NCI-H2196 (cell line): ENCODE data around the gene PLEKHD1.

ENCODE experiments used
- DNase-seq: peaks from one replicate; lab custom pipeline; 2025; ENCODE audit not compliant: unreplicated experiment; lab: John Stamatoyannopoulos, UW

Gene PLEKHD1

DNA sequence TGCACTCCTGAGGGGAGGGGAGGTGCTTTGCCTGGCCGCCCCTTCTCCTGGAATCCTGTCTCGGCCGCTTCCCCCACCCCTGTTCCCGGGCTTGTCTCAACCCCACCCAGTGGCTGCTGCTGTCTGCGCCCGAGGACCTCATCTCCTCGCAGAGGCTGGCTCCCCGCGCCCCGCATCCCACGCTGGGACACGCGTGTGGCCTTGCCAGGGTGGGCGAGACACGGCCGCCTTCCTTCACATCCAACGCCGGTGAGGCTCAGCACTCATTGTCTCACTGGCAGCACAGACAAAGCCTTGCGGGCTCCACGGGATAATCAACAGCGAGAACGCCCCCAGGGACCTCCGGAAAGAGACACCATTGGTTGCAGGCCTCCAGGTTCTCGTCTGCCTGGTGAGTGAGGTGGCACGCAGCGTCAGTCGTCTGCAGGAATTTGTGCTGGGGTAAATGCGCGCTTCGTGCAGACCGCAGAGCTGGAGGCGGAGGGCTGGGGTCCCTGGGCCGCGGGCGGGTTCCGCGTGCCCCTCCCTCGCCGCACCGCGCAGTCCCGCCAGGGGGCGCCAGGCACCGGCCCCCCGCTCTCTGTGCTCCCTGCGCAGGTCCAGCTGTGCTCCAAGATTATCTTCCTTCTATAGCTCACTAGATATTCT lies 63.3 kb downstream of the PLEKHD1 start:
- DNase-seq, result no peak

DNA sequence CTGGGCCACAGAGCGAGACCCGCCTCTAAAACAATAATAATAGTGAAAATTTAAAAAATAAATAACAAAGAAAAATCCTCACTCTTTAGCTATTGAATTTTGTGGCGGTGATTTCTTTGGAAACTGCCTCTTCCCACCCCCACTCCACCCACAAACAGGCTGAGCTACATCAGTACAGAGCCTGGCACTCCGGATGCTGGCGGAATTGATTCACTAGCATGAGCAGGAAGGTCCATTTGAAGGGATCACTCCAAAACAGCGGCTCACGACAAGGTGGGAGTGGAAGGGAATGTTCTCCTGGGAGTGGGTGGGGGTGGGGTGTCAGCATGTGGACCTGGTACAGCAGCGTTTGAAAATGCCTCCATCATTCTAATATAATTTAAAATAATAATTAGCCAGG lies 64.0 kb downstream of the PLEKHD1 start:
- no peak for DNase-seq

DNA sequence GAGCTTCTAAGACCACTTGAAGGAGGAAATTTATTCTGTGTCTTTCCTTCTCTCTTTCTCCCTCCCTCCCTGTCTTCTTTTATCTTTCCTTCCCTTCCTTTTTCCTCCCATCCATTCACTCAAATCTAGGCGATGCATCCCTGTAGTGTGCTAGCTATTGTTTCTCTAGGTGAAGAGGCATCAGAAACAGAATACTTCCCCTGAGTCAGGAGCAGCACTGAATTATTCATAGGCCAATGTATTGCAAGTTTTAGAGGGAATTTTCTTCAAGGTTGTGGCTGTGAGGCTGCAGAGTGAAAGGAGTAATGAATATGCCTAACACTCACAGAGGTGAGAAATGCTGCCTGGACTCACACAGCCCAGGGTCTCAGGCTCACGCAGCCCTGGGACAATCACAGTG lies 67.0 kb downstream of the PLEKHD1 start:
- DNase-seq, result no peak

DNA sequence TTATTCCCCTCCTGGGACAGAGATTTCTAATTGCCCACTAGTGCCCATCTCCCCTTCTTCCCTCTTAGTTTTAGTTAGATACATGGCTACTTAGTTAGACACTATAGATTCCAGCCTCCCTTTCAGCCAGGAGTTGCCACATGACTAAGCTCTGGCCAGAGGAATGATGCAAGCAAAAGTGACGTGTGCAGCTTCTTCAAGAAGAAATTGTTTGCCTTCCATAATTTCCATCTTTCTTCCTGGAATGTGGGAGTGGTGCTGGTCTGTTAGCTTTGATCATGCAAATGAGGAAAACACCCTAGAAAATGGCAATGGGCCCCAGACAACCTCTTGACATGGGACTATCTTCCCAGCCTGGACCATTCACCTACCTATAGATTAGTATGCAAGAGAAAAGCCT lies 68.7 kb downstream of the PLEKHD1 start:
- DNase-seq, result no peak

DNA sequence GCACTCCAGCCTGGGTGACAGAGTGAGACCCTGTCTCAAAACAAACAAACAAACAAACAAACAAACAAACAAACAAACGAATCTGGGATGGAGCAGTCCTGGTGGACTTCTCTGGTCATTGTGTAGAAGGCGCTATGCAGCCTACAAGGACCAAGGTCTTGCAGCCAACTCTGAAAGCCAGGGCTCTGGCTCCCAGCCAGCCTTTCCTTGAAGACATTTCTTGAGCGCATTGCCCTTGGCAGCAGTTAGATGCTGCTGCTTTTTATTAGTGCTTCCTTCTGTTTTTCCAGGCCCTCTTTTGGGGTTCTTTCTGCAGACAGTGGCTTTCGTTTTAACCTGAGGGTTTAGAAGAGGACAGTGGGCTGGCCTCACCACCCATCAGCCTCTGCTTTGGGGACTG lies 70.0 kb downstream of the PLEKHD1 start:
- DNase-seq, result peak; percentile 22

DNA sequence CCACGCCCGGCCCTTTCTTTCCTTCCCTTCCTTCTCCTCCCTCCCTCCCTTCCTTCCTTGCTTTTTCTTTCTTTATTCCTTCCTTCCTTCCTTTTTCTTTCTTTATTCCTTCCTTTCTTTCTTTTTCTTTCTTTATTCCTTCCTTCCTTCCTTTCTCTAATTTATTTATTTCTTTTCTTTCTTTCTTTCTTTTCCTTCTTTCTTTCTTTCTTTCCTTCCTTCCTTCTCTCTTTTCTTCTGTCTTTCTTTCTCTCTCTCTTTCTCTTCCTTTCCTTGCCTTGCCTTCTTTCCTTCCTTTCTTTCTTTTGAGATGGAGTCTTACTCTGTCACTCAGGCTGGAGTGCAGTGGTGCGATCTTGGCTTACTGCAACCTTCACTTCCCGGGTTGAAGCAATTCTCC lies 74.2 kb downstream of the PLEKHD1 start:
- DNase-seq, result no peak

DNA sequence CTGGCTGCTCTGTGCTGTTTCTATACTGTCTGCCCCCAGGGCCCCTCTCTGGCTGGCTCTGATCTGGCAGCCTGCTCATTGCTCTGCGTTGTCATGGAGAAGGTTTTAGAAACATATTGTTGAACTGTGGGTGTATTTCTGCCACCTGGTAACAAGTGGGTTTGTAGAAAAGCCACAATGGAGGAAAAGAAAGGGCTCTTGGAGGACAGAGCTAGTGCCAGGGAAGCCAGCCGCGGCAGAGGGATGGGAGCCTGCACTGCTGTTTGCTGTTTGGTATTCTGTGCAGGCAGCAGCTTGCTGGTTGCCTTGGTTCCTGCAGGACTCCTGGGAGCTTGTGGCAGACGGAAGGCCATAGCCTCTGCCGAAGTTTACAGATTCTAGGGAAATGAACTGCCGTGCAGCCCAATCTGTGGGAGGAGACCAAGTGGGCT lies 75.1 kb downstream of the PLEKHD1 start:
- peak; percentile 29 for DNase-seq

DNA sequence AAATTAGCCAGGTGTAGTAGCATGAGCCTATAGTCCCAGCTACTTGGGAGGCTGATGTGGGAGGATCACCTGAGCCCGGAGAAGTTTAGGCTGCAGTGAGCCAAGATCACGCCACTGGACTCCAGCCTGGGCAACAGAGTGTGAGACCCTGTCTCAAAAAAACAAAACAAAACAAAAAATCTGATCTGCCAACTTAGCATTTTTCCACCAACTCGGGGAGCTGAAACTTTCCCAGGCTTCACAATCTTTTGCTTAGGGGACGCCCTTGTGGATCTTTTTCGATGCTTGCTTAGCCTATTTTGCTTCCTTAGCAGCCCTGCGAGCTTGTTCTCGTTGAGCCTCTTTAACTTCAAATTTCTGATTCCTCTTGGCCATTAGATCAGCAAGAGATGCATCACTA lies 76.3 kb downstream of the PLEKHD1 start:
- DNase-seq, result no peak

DNA sequence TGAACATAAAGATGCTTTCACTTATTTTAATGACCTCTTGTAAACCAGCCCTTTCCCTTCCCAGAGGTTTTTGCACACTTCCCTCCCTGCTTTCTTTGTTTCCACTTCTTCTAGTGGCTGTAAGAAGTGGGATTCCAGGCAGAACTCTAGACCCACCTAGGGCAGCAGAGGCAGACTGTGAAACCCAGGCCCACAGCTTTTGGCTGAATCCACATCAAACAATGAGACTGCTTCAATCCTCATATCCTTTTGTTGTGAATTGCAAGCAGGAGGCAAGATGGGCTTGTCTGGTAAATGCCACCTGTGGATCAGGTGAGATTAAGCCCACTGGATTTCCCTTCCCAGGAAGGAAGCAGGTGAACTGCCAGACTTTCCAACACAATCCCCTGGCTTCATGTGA lies 77.4 kb downstream of the PLEKHD1 start:
- DNase-seq, result no peak

DNA sequence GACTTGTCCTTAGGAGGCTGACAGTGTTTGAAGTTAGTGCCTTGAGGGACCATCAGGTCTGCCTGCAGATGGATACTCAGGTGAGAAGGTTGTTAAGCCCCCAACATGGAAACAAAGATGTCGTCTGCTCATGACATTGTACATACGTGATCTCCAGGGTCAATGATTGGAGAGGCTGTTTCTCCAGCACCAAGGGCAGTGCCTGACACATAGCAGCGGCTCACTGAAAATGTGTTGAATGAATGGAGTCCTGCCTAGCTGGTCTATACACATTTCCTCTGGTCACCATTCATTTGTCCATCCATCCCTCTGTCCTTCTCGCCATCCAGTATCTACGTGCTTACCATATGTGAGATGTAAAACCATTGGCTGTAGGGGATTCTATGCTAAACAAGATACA lies 83.0 kb downstream of the PLEKHD1 start:
- no peak for DNase-seq

DNA sequence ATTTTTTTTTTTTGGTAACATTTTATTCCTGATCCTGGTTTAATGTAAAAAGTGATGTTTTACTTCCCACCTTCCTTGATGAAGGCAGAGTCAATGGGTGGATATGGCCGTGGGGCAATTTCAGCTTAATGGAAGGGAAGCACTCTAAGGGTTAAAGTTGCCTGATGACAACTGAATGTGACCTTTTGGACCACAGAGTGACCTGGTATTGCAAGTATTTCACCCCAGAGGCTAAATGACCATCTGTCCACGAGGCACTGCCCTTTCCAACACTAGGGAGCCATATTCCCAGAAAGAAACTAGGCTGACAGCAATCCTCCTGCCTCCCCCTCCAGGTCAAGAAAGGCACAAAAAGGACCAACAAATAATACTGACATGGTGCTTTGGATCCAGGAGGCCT lies 85.3 kb downstream of the PLEKHD1 start:
- no peak for DNase-seq

DNA sequence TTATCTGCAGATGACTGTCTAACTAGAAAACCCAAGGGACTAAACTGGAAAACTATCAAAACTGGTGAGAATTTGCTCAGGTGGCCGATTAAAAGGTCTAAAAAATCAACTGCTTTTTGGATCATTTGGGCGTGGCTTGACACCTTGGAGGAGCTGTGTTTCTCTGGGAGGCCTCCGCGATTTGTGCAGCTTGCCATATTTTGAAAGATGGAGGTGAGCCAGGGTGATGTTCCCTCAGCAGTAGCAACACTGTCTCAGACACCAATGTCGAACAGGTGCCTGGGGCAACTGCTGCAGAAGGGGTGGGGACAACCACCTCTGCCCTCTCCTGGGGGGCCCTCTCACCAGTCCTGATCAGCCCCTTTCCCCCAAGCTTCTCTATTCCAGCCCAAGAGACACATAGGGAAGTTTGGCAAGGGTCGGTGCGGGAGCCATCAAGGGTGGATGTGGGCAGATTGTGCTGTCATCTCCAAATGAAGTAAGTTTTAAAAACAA lies 86.4 kb downstream of the PLEKHD1 start:
- DNase-seq, result no peak

DNA sequence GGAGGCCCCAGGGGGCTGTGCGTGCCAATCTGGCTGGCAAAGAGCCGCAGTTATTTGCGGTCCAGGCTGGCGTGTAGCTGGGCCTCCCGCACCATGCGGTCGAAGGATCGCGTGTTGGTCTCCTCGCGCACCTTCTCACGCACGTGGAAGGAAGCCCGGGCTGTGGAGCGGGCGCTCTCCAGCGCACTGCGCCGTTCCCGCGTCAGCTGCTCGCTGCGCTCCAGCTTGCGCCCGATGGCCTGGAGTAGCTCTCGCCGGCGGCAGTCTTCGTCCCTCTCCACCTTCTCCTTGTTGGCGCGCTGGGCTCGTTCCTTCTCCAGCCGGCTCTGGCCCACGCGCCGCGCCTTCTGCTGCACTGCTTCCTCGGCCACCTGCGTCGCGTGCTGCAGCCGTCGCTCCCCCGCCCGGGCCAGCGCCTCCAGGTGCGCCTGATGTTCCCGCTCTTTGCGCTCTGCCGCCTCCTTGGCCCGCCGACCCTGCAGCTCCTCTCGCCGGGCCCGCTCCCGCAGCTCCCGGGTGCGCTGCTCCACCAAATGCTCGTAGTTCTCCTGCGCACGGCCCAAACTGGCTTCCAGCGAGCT lies 87.0 kb downstream of the PLEKHD1 start:
- no peak for DNase-seq

DNA sequence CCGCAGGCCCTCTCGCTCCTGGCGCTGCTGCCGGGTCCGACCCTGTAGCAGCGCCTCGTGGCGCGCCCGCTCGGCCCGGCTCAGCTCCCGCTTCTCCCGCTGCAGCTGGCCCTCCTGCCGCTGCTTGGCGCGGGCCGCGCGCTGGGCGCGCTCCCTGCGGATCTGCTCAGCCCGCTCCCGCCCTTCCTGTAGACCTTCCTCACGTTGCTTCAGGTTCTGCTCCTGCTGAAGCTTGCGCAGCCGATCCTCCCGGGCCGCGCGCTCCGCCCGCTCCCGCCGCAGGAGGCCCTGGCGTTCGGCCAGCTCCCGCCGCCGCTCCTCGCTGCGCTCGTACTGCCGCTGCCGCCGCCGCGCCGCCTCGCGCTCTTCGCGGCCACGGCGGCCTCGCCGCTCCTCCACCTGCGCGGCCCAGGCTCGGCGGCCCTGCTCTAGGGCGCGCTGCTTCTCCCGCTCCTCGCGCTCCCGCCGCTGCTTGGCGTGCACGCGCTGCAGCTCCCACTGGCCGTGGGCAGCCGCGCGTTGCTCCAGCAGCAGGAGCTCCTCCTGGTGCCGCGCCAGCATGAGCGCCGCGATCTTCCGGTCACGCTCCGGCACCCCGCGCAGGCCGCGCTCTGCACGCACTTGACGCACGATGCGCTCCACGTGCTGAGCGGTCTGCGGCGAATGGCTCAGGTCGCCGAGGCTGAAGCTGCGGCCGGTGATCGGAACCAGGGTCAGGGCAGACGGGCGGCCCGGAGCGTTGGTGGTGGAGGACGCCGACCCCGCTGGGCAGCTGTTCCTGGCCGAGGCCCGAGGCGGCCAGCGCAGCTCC lies 87.7 kb downstream of the PLEKHD1 start:
- peak; percentile 87 for DNase-seq

DNA sequence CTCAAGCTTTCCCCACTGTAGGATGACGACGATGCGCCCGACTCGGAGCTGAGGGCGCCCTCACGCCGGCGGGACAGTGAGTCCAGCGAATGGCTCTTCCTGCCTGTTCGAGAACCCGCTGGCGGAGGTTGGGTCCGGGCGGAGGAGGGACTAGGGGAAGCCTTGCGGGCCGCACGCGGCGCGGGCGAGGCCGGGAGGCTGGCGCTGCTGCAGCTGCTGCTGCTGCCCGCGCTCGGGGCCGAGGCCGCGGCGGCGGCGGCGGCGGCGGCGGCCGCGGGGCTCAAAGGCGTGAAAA lies 88.3 kb downstream of the PLEKHD1 start:
- DNase-seq, result no peak

DNA sequence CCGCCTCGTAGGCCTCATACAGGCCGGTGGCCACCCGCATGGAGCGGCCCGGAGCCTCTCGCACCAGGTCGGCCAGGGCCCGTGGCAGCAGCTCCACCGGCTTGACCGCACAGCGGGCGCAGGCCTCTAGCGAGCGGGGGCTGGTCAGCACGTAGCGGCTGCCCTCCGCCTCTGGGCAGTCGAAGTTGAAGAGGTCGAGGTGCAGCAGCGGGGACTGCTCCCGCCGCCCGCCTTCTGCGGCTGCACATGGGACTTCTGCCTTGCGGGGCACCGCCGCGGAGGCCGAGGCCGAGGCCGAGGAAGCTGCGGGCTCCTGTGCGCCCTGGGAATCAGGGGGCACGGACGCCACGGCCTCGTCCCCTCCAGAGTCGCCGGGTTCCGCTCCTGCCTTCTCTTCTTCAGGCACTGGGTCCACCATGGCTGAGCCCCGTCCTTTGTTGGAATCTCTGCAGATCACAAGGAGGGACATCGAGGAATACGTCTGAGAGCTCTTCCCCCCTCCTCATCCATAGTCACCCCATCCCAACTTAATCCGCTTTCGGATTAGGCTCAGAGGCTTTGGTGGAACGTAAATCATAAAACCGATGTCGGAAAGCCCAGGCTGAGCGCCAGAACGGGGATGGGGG lies 88.8 kb downstream of the PLEKHD1 start:
- no peak for DNase-seq

DNA sequence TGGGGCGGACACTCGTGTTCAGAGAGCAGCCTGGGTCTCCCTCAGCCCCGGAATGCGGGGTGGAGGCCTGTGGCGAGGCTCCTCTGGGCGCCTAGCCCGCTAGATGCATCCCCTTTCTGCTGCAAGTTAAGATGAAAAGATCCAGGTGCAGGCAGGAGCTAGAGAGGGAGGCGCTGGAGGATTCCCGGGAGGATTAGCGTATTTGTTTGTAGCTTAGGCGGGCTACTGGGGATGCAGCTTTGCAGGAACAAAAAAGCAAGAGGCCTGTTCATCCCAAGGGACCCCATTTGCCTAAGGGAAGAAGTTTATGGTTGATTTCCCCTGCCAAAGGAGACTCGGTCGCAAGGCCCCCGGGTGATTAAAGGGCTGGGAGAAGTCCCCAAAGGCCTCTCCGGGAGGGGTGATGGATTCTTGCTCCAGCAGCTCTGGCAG lies 89.3 kb downstream of the PLEKHD1 start:
- DNase-seq, result no peak

DNA sequence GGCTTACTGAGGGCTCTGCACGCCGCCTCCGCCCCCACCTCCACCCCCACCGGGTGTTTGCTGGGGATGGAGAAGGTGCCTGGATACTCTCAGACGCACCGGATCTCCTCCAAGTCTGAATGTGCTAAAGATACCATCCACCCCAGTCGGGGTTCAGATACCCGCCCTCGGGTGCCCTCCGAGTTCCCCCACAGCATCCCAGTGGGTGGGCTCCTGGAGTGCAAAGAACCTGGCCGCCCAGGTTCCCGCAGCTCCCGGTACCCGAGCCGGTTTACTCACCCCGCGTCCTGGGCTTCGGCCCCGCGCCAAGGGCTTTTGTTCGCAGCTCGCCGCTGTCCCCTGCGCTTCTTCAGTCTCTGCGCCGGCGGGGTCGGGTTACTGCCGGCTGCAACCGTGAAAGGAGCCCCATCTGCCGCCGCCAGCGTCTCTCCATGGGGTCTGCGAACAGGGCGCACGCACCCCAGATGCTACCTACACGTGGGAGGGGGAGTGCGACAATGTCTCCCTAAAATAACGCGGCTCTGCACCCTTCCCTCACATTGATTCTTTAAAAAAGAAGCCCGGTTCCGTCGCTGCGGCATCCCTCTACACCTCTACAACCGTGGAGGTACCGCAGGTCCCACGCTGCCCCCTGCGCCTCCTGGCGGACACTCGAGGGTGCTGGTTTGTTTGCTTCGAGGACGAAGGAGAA lies 89.9 kb downstream of the PLEKHD1 start, which contains the start of gene CCDC177:
TSS of gene CCDC177 (minus strand) at position 609 of the 691 bp plus-strand sequence. CDS start 1,249 bp downstream, outside the sequence.
- peak; percentile 61 for DNase-seq

DNA sequence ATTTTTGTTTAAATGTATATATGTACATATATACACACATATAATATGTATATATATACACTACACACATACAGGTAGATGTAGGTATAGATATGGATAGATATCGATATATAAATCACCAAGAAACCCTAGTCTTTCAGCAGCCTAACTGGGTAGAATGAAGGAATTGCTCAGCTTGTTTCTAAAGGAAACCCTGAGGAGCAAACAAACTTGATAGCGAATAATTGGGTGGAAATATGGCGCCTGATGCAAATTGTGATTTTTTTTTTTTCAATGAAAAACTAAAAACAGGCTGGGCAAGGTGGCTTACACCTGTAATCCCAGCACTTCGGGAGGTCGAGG lies 90.4 kb downstream of the PLEKHD1 start:
- no peak for DNase-seq

DNA sequence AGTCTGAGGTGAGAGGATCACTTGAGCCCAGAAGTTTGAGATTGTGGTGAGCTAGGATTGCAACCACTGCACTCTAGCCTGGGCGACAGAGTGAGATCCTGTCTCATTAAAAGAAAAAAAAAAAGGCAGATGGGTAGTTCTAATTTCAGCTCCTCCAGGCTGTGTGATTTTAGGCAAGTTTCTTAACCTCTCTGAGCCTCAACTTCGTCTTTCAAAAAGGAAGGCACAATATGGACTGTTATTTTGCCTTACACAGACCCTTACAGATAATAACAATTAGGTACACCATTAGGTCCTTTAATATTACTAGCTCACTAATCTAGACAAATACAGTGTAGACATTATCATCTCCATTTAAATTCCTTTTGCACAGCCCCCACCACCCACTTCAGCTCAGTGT lies 94.9 kb downstream of the PLEKHD1 start:
- no peak for DNase-seq

DNA sequence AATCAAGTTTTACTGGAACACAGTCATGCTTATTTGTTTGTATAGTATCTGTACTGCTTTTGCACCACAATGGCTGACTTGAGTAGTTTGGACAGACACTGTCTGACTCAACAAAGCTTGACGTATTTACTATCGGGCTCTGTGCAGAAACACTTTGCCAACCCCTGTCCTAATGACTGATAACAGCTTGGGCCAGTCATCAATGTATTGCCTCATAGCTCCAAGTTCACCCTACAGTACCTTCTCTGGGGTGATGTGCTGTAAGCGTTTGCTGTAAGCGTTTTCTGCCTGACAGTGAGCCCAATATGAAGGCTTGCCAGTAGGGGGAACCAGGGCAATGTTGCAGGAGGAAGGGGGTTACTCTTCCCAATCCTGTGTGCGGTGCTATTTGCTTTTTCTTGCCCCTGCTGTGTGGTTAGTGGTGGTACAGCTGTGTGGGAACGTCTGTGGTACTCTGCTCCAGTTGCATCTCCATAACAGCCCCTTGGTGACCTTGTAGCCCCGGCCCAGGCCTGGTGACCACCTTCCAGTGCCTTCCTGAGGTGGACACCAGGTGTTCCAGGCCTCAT lies 95.6 kb downstream of the PLEKHD1 start:
- DNase-seq, result peak; percentile 26
